ENCODE data around the gene LDHAL6A. TPM values are rescaled to one million over a fixed set of nuclear protein-coding genes. Genes with fewer than 3 reads are reported as not detected.

Gene LDHAL6A
- total RNA-seq, 2 donors from 2014 or later: not detected

- no peak for TF ChIP-seq CTCF (IDR thresholded peaks at IDR 0.05)
- no peak overlapping the region for H3K4me3 ChIP-seq
- no peaks in the 10 kb centered on the region for H3K9me3 ChIP-seq
- no peak overlapping the region for H3K27ac ChIP-seq
- no peaks in the 10 kb centered on the region for H3K36me3 ChIP-seq
- H3K4me1 ChIP-seq: peaks cover 0 to 15% of the 10 kb centered on the region in 2 donors
- H3K27me3 ChIP-seq: no peaks in the 10 kb centered on the region
- DNase-seq (ENCODE audit: low spot score): no peak
These were observed 68.6 kb downstream of the LDHAL6A start for GRCh38 chr11:18524248-18524647.

GRCh38 chr11:18526130-18526520 lies 70.5 kb downstream of the LDHAL6A start:
- DNase-seq (ENCODE audit: low spot score): no peak
- Histone ChIP-seq H3K4me1 (peaks cover 0 to 15% of the 10 kb centered on the region in 2 donors), H3K4me3 (peak overlapping the region; percentile 97 to 98), H3K9me3 (no peaks in the 10 kb centered on the region), H3K27me3 (no peaks in the 10 kb centered on the region), H3K27ac (peak overlapping the region; percentile 90 to 98), H3K36me3 (no peaks in the 10 kb centered on the region)
- TF ChIP-seq CTCF (IDR thresholded peaks at IDR 0.05): no peak

GRCh38 chr11:18526521-18527296 lies 71.1 kb downstream of the LDHAL6A start, which contains the start of gene TSG101:
TSS of gene TSG101 (minus strand) at chr11:18526942. CDS start at chr11:18526816, 126 bp downstream.
- TF ChIP-seq CTCF (IDR thresholded peaks at IDR 0.05): no peak
- no peaks in the 10 kb centered on the region for H3K9me3 ChIP-seq
- no peaks in the 10 kb centered on the region for H3K36me3 ChIP-seq
- DNase-seq (ENCODE audit: low spot score): peak; percentile 91
- H3K27ac ChIP-seq: peak within 1 kb of the TSS; percentile 90 to 98
- peak within 1 kb of the TSS; percentile 97 to 98 for H3K4me3 ChIP-seq
- H3K4me1 ChIP-seq: peaks cover 0 to 15% of the 10 kb centered on the region in 2 donors
- H3K27me3 ChIP-seq: no peaks in the 10 kb centered on the region

GRCh38 chr11:18527512-18527911 lies 71.9 kb downstream of the LDHAL6A start:
- Histone ChIP-seq H3K4me3 (peak overlapping the region; percentile 97 to 98), H3K27ac (peak overlapping the region; percentile 90 to 98), H3K36me3 (no peaks in the 10 kb centered on the region), H3K4me1 (peaks cover 0 to 15% of the 10 kb centered on the region in 2 donors), H3K27me3 (no peaks in the 10 kb centered on the region), H3K9me3 (no peaks in the 10 kb centered on the region)
- no peak for TF ChIP-seq CTCF (IDR thresholded peaks at IDR 0.05)
- no peak for DNase-seq (ENCODE audit: low spot score)

Other genes with a start within 250 kb of the LDHAL6A start
- not detected for gene SAA4, start 219.1 kb upstream of the LDHAL6A start, total RNA-seq
- 1 to 10 TPM in 1 of 2 donors, not detected in 1; 1.4 TPM for gene SAA2, start 207.2 kb upstream of the LDHAL6A start, total RNA-seq
- gene SAA1, start 189.6 kb upstream of the LDHAL6A start, total RNA-seq: 1 to 10 TPM; 1.6 to 6.8 TPM
- gene HPS5, start 133.7 kb upstream of the LDHAL6A start, total RNA-seq: 10 to 100 TPM; 10.5 to 12.8 TPM
- 10 to 100 TPM; 19.5 to 23.8 TPM for gene GTF2H1, start 133.3 kb upstream of the LDHAL6A start, total RNA-seq
- 100 to 1,000 TPM; 187 to 316 TPM for gene LDHA, start 61.3 kb upstream of the LDHAL6A start, total RNA-seq
- under 1 TPM in 1 of 2 donors, not detected in 1; 0.47 TPM for gene LDHC, start 43.5 kb upstream of the LDHAL6A start, total RNA-seq
- gene TSG101, start 71.1 kb downstream of the LDHAL6A start, total RNA-seq: 100 to 1,000 TPM; 105 to 169 TPM
- 10 to 100 TPM; 19.7 to 20.7 TPM for gene UEVLD, start 132.9 kb downstream of the LDHAL6A start, total RNA-seq
- gene MISFA, start 143.9 kb downstream of the LDHAL6A start, total RNA-seq: 1 to 10 TPM; 1.3 to 8.3 TPM
- 10 to 100 TPM in 1 of 2 donors, 1 to 10 TPM in 1; 9.2 to 15.3 TPM for gene SPTY2D1, start 178.5 kb downstream of the LDHAL6A start, total RNA-seq
- 1 to 10 TPM; 2.6 to 4.6 TPM for gene TMEM86A, start 242.9 kb downstream of the LDHAL6A start, total RNA-seq